GM12878 (cell line): ENCODE measurements around the gene LENG9. TPM values are rescaled to one million over a fixed set of nuclear protein-coding genes. Genes with fewer than 3 reads are reported as not detected.
A peak's percentile ranks its signal among the peaks of the same experiment; 100 is the strongest.

Source experiments
- ATAC-seq: fragments of 200-7000 bp; cut with Tn5 transposase; 3 replicates; pipeline ENCODE4 v1.9.1; 2020; ENCODE audit warnings: mild to moderate bottlenecking, moderate library complexity
- BruUV-seq: library from RNA; stranded (reverse); fragments of 400-500 nt; replicated peaks from 2 replicates; lab custom pipeline; 2021; lab: Mats Ljungman, UMichigan
- CTCF ChIA-PET: fragments of 300-600 bp; sonication (Branson Sonifier 250); formaldehyde crosslinking; extraction: SDS; loops from one replicate; lab custom pipeline; 2021; ENCODE audit warnings: inconsistent platforms; lab: Yijun Ruan, JAX
- POLR2A ChIA-PET: fragments of 350-600 bp; formaldehyde crosslinking; extraction: SDS; loops from one replicate; lab custom pipeline; 2021; ENCODE audit warnings: inconsistent platforms; lab: Charles Lee
- RAD21 ChIA-PET: fragments of 300-600 bp; sonication (Branson Sonifier 250); formaldehyde crosslinking; loops from one replicate; lab custom pipeline; 2023; ENCODE audit warnings: antibody characterized with exemption; ENCODE audit not compliant: unreplicated experiment; lab: Charles Lee
- SMC1A ChIA-PET: fragments of 300-600 bp; sonication (Branson Sonifier 250); formaldehyde crosslinking; loops from one replicate; lab custom pipeline; 2023; ENCODE audit not compliant: unreplicated experiment, uncharacterized antibody; lab: Charles Lee
- DNase-seq: peaks from one replicate; pipeline ENCODE4 v3.0.0-alpha.2; 2011; ENCODE audit warnings: low read depth, low spot score
- FAIRE-seq: peaks from 3 replicates; lab custom pipeline; 2011; peaks lifted over from hg19 to GRCh38; lab: Jason Lieb, UNC
- H2AFZ ChIP-seq: 2 replicates; pipeline ENCODE4 v1.6.0; 2011; ENCODE audit warnings: low read depth, low read length, control low read depth; ENCODE audit not compliant: control insufficient read depth
- H3K27ac ChIP-seq: 2 replicates; pipeline ENCODE4 v1.5.1; 2011; ENCODE audit warnings: control low read depth; ENCODE audit not compliant: control insufficient read depth, insufficient read depth
- H3K27me3 ChIP-seq, 2 experiments: replicated peaks in 1 of 2; 2 replicates each; pipeline versions ENCODE4 v1.6.0 to v1.6.1; 2011; ENCODE audit warnings: low read length in 1 of 2; ENCODE audit not compliant: control insufficient read depth in 2 of 2, insufficient read depth in 2 of 2
- H3K36me3 ChIP-seq, 2 experiments: 2 replicates each; pipeline ENCODE4 v1.5.1; 2011; ENCODE audit warnings: low read length in 1 of 2; ENCODE audit not compliant: control insufficient read depth in 2 of 2, insufficient read depth in 2 of 2
- H3K4me1 ChIP-seq: 2 replicates; pipeline ENCODE4 v1.6.1; 2011; ENCODE audit warnings: mild to moderate bottlenecking, low read length, moderate library complexity, mixed read lengths; ENCODE audit not compliant: control insufficient read depth, insufficient read depth
- H3K4me2 ChIP-seq: 2 replicates; pipeline ENCODE4 v1.6.0; 2011; ENCODE audit warnings: control low read depth; ENCODE audit not compliant: control insufficient read depth, insufficient read depth
- H3K4me3 ChIP-seq: fragments of 200-600 bp; sonication (generic); 2 replicates; pipeline ENCODE4 v1.5.1; 2016
- H3K79me2 ChIP-seq: 2 replicates; pipeline ENCODE4 v1.6.0; 2011; ENCODE audit warnings: low read length; ENCODE audit not compliant: control insufficient read depth, insufficient read depth
- H3K9ac ChIP-seq: 2 replicates; pipeline ENCODE4 v1.8.0; 2011; ENCODE audit warnings: low read length, control low read depth, mixed read lengths; ENCODE audit not compliant: control insufficient read depth, insufficient read depth
- H3K9me3 ChIP-seq: replicated peaks from 3 replicates; pipeline ENCODE4 v1.5.1; 2011; ENCODE audit warnings: mild to moderate bottlenecking, low read length; ENCODE audit not compliant: control insufficient read depth, insufficient read depth
- H4K20me1 ChIP-seq: 2 replicates; pipeline ENCODE4 v1.6.0; 2011; ENCODE audit not compliant: control insufficient read depth, insufficient read depth
- CBFB ChIP-seq: IDR thresholded peaks from 2 replicates; pipeline ENCODE4 v1.6.1; 2016; ENCODE audit warnings: antibody characterized with exemption, low read depth
- KDM1A ChIP-seq: fragments of 200-600 bp; sonication (generic); IDR thresholded peaks from 2 replicates; pipeline ENCODE4 v1.6.1; 2016; ENCODE audit warnings: borderline replicate concordance
- POU2F2 ChIP-seq: IDR thresholded peaks from 3 replicates; pipeline ENCODE4 v1.6.1; 2011; ENCODE audit warnings: low read depth, mild to moderate bottlenecking, low read length, borderline replicate concordance
- RUNX3 ChIP-seq: IDR thresholded peaks from 2 replicates; pipeline ENCODE4 v1.6.1; 2012; ENCODE audit warnings: low read length, inconsistent platforms
- ZSCAN29 ChIP-seq: fragments of 450-650 bp; IDR thresholded peaks from 2 replicates; pipeline ENCODE4 v1.6.1; 2017; ENCODE audit warnings: mild to moderate bottlenecking, moderate library complexity
- WGBS: methylation state at CpG from one replicate; pipeline ENCODE4 v1.1.6; 2016; ENCODE audit warnings: low lambda C conversion rate; ENCODE audit not compliant: insufficient replicate concordance, insufficient coverage; ENCODE audit errors: missing lambda C conversion rate; 5-methylcytosine and 5-hydroxymethylcytosine counted together
- in situ Hi-C: fragments of 300-500 bp; cut with MboI; formaldehyde crosslinking; loops from 9 replicates; pipeline ENCODE4 v1.14.3; 2018; ENCODE audit warnings: mixed read lengths
- intact Hi-C: fragments of 100-400 bp; cut with micrococcal nuclease; formaldehyde crosslinking; loops from one replicate; pipeline ENCODE4 v1.14.2; 2022; ENCODE audit not compliant: unreplicated experiment
- polyA plus RNA-seq, 11 experiments: library from polyadenylated mRNA; depleted of rRNA in 4 of 11; unstranded in 6 of 11; stranded (reverse) in 5 of 11; fragments of >200 nt; fragmentation: Nextera tagmentation in 4 of 11; fragmentation: Illumina TruSeq in 1 of 11; extraction: Ambion mirVana in 4 of 11; extraction: Trizol in 1 of 11; gene quantifications; 1 replicate in 1 of 11; 2 replicates in 10 of 11; pipeline versions ENCODE4 v1.2.1 to v1.2.3, GENCODE V29; 2011 to 2016; ENCODE audit warnings: inconsistent platforms in 2 of 11, missing spikeins in 2 of 11, low read depth in 1 of 11
- total RNA-seq, 4 experiments: library from RNA; depleted of rRNA in 3 of 4; stranded (reverse); fragments of >200 nt in 3 of 4; fragmentation: Illumina TruSeq in 1 of 4; extraction: Trizol in 1 of 4; gene quantifications; 2 replicates each; pipeline versions ENCODE4 v1.2.1 to v1.2.3, GENCODE V29; 2013 to 2021
- TF ChIP-seq, protein P1 (sequence below): fragments of 450-650 bp; IDR thresholded peaks from 2 replicates; pipeline ENCODE4 v1.6.1; 2014; ENCODE audit warnings: mild to moderate bottlenecking
- TF ChIP-seq, protein P2 (sequence below): fragments of 450-650 bp; conservative IDR thresholded peaks from 2 replicates; pipeline ENCODE4 v1.6.1; 2017; ENCODE audit warnings: mild to moderate bottlenecking, moderate library complexity

The LENG9 gene
- total and polyA plus RNA-seq, 10 of the 15 experiments (the other 5 are each of a cell fraction or from before 2014, with no cell fraction given), result 0.09 to 2.9 (median 0.76) TPM; not detected in 1

DNA sequence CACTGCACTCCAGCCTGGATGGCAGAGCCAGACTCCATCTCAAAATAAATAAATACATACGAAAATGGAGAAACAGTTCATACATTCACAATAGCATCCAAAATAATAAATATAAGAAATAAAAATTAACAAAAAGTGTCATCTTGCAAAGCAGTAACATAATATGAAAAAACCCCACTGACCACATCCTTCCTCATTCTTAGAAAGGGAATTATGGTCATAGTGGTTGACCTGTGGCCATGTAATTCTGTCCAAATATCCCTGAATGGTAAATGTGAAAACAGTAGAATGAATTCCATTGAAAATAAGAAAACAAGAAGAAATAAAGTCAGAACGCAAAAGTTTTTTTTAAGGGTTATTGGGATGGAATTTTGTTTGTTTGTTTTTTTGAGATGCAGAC is 16.5 kb upstream of the LENG9 start:
- H2AFZ ChIP-seq, result no peak overlapping the region
- intact Hi-C loops, result loop anchor here (5.0 kb wide), 2 partner anchors 37 to 72 kb away; no protein-coding TSS in a partner anchor
- H3K27me3 ChIP-seq, result no peaks in the 10 kb centered on the region; a peak in 1 of 4 replicates
- H3K36me3 ChIP-seq, result no peaks in the 10 kb centered on the region
- DNase-seq (no peak), FAIRE-seq (no peak), ATAC-seq (no peak)
- ChIA-PET POLR2A (no interaction called here), SMC1A (interaction anchor here (1.1 to 7.3 kb wide), 5 partner anchors 52 to 202 kb away, joined by 3 to 118 read pairs (median 20); no protein-coding TSS in a partner anchor), CTCF (interaction anchor here (1.0 to 8.5 kb wide), 12 partner anchors 11 to 203 kb away, joined by 3 to 236 read pairs (median 10); partner anchors contain the start of gene LILRB4), RAD21 (interaction anchor here (0.8 to 6.5 kb wide), 5 partner anchors 141 to 652 kb away, joined by 3 to 59 read pairs (median 4); no protein-coding TSS in a partner anchor)
- peaks cover 7% of the 10 kb centered on the region; the same call in 1 of the 2 replicates for H3K4me1 ChIP-seq
- in situ Hi-C loops, result no loop called here
- H3K9me3 ChIP-seq, result no peaks in the 10 kb centered on the region
- H3K79me2 ChIP-seq, result no peaks in the 10 kb centered on the region
- no TSS peak for BruUV-seq
- no peak overlapping the region for H3K4me3 ChIP-seq
- TF ChIP-seq, protein P1, sequence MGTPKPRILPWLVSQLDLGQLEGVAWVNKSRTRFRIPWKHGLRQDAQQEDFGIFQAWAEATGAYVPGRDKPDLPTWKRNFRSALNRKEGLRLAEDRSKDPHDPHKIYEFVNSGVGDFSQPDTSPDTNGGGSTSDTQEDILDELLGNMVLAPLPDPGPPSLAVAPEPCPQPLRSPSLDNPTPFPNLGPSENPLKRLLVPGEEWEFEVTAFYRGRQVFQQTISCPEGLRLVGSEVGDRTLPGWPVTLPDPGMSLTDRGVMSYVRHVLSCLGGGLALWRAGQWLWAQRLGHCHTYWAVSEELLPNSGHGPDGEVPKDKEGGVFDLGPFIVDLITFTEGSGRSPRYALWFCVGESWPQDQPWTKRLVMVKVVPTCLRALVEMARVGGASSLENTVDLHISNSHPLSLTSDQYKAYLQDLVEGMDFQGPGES, result no peak
- TF ChIP-seq, protein P2, sequence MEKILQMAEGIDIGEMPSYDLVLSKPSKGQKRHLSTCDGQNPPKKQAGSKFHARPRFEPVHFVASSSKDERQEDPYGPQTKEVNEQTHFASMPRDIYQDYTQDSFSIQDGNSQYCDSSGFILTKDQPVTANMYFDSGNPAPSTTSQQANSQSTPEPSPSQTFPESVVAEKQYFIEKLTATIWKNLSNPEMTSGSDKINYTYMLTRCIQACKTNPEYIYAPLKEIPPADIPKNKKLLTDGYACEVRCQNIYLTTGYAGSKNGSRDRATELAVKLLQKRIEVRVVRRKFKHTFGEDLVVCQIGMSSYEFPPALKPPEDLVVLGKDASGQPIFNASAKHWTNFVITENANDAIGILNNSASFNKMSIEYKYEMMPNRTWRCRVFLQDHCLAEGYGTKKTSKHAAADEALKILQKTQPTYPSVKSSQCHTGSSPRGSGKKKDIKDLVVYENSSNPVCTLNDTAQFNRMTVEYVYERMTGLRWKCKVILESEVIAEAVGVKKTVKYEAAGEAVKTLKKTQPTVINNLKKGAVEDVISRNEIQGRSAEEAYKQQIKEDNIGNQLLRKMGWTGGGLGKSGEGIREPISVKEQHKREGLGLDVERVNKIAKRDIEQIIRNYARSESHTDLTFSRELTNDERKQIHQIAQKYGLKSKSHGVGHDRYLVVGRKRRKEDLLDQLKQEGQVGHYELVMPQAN, result no peak
- TF ChIP-seq CBFB (no peak), KDM1A (no peak), RUNX3 (peak; percentile 69), ZSCAN29 (no peak), POU2F2 (no peak)
- no peak overlapping the region for H3K9ac ChIP-seq
- 0% methylated on average over 2 of the region's 2 CpGs for WGBS
- H4K20me1 ChIP-seq, result no peaks in the 10 kb centered on the region
- no peak overlapping the region for H3K27ac ChIP-seq
- no peak overlapping the region for H3K4me2 ChIP-seq
